ENCODE data around the gene AFTPH.

Gene AFTPH

GRCh38 chr2:64625299-64626145, 101.4 kb downstream of the AFTPH start:
- TF ChIP-seq CTCF (IDR thresholded peaks at IDR 0.05; ENCODE audit: insufficient read depth, low read length, poor library complexity, severe bottlenecking) (no peak), EZH2phosphoT487 (conservative IDR thresholded peaks at IDR 0.05; ENCODE audit: low read length) (no peak)
- no peak overlapping the region for H3K4me3 ChIP-seq (ENCODE audit: insufficient read depth, low read length, poor library complexity, severe bottlenecking)

GRCh38 chr2:64626146-64626809, 102.2 kb downstream of the AFTPH start:
- Histone ChIP-seq H3K36me3 (ENCODE audit: low read length) (no peaks in the 10 kb centered on the region), H3K27me3 (ENCODE audit: low read length) (no peaks in the 10 kb centered on the region), H3K4me2 (ENCODE audit: low read depth, low read length, poor library complexity, severe bottlenecking) (no peak overlapping the region), H3K27ac (ENCODE audit: low read depth, low read length) (no peak overlapping the region), H4K20me1 (ENCODE audit: low read depth, low read length) (no peaks in the 10 kb centered on the region), H3K9ac (ENCODE audit: low read length) (no peak overlapping the region), H3K9me3 (ENCODE audit: insufficient read depth, low read length) (no peaks in the 10 kb centered on the region), H3K9me2 (replicated peaks; ENCODE audit: insufficient read depth, low read length) (no peaks in the 10 kb centered on the region), H2AFZ (ENCODE audit: low read depth, low read length, severe bottlenecking) (no peak overlapping the region), H3K79me2 (ENCODE audit: insufficient read depth, low read length) (no peaks in the 10 kb centered on the region), H3K4me3 (ENCODE audit: insufficient read depth, low read length, poor library complexity, severe bottlenecking) (no peak overlapping the region), H3F3A (ENCODE audit: insufficient read depth) (0 out of 2 replicates have a peak, but pooled peaks cover under 1% of the 10 kb centered on the region)
- TF ChIP-seq EZH2phosphoT487 (conservative IDR thresholded peaks at IDR 0.05; ENCODE audit: low read length) (no peak), CTCF (IDR thresholded peaks at IDR 0.05; ENCODE audit: insufficient read depth, low read length, poor library complexity, severe bottlenecking) (no peak)

More at GRCh38 chr2:64625299-64626145, 101.4 kb downstream of the AFTPH start:
- Histone ChIP-seq H3F3A (ENCODE audit: insufficient read depth) (no peaks in the 10 kb centered on the region), H3K36me3 (ENCODE audit: low read length) (no peaks in the 10 kb centered on the region), H2AFZ (ENCODE audit: low read depth, low read length, severe bottlenecking) (no peak overlapping the region), H3K27ac (ENCODE audit: low read depth, low read length) (no peak overlapping the region), H3K27me3 (ENCODE audit: low read length) (no peaks in the 10 kb centered on the region), H4K20me1 (ENCODE audit: low read depth, low read length) (no peaks in the 10 kb centered on the region), H3K9me2 (replicated peaks; ENCODE audit: insufficient read depth, low read length) (no peaks in the 10 kb centered on the region), H3K9me3 (ENCODE audit: insufficient read depth, low read length) (no peaks in the 10 kb centered on the region), H3K9ac (ENCODE audit: low read length) (no peak overlapping the region), H3K79me2 (ENCODE audit: insufficient read depth, low read length) (no peaks in the 10 kb centered on the region), H3K4me2 (ENCODE audit: low read depth, low read length, poor library complexity, severe bottlenecking) (no peak overlapping the region)

GRCh38 chr2:64626963-64627760, 103.0 kb downstream of the AFTPH start:
- no peak for TF ChIP-seq CTCF (IDR thresholded peaks at IDR 0.05; ENCODE audit: insufficient read depth, low read length, poor library complexity, severe bottlenecking)
- no peak for TF ChIP-seq EZH2phosphoT487 (conservative IDR thresholded peaks at IDR 0.05; ENCODE audit: low read length)
- Histone ChIP-seq H3K27me3 (ENCODE audit: low read length) (no peaks in the 10 kb centered on the region), H3K9me2 (replicated peaks; ENCODE audit: insufficient read depth, low read length) (no peaks in the 10 kb centered on the region), H3K4me3 (ENCODE audit: insufficient read depth, low read length, poor library complexity, severe bottlenecking) (no peak overlapping the region), H2AFZ (ENCODE audit: low read depth, low read length, severe bottlenecking) (no peak overlapping the region), H3K79me2 (ENCODE audit: insufficient read depth, low read length) (0 out of 2 replicates have a peak, but pooled peaks cover 5% of the 10 kb centered on the region), H3F3A (ENCODE audit: insufficient read depth) (peaks cover 8% of the 10 kb centered on the region; the same call in 1 of the 2 replicates), H3K4me2 (ENCODE audit: low read depth, low read length, poor library complexity, severe bottlenecking) (no peak overlapping the region), H3K9ac (ENCODE audit: low read length) (no peak overlapping the region), H3K36me3 (ENCODE audit: low read length) (peaks cover 5% of the 10 kb centered on the region; the same call in 1 of the 2 replicates), H3K9me3 (ENCODE audit: insufficient read depth, low read length) (no peaks in the 10 kb centered on the region), H3K27ac (ENCODE audit: low read depth, low read length) (no peak overlapping the region), H4K20me1 (ENCODE audit: low read depth, low read length) (no peaks in the 10 kb centered on the region)
